DMS 273 (cell line): ENCODE data around the gene GAB4.
"Not testable (repeated sequence)": the region's sequence is repeated elsewhere in the genome, so short reads cannot be mapped to it uniquely, and the experiment has no call there.

Experiments
- DNase-seq: peaks from one replicate; lab custom pipeline; 2025; ENCODE audit not compliant: unreplicated experiment; lab: John Stamatoyannopoulos, UW

The GAB4 gene

DNA sequence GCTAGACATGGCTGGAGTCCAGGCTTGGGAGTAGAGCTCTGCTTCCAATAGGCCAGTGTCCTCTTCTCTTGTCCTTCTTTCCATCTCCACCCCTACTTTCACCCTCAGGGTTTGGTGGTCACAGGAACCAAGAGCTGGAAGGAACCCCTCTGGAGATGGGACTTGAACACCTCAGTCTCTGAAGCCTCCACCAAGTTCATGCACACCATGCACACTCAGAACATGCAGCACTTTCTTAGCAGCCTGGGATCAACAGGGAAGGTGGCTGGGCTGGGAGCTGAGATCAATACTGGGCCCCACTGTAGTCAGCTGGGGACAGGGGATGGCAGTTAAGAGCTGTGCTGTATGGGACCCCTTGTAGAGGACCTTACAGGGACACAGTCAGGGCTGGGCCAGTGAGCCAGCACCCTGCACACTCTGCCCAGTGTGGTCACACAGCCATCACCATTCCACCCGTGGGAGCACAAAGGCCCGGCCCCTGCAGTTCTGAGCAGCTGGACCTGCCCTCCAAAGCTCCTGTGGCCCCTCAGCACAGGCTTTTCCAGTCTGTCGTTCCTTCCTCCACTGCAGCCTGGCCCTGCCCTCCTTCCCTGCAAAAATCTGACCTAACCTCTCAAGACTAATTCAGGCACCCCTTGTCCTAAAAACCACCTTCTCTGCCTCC is 47.7 kb downstream of the GAB4 start:
- DNase-seq: no peak

DNA sequence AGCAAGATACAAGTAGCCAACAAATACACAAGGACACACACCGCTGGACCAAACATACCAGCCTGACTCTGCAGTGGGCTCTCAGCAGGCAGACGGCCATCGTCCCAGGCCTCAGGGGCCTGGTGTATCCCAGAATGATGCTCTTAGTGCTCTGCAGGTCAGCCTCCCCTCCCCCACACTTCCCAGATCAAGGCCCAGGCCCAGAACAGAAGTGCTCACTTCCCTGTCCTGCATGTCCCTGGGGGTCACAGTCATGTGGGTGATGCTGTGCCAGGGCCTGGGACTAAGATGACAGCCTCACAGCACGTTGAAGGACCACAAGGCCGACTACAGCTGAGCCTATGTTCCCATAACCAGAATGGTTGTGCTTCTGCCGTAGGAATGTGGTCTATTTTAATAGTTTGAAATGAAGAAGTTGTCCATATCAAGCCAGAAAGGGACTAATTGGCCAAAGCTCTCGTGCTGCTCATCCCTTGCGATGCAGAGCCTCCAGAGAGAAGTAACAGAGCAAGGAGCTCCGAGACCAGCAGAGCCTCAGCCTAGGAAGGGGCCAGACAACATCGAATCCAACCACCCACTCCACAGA is 48.6 kb downstream of the GAB4 start:
- no peak for DNase-seq

DNA sequence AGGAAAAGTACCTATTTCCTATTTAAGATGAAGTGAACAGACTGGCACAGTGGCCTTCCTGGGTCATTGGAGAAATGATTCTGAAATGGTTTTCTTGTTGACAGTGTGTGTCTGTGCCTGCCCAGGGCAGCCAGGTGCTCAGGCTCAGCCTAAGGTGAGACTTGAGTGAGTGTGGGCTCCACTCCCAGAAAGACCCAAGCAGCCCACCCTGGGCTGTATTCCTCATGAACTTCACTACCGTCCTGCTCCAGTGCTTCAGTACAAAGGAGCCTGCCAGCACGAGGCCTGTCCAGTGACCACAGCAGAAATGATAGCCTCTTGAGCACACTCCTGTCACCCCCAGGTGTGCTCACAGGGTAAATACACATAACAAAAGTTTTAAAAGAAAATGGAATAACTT is 49.5 kb downstream of the GAB4 start:
- DNase-seq: no peak

DNA sequence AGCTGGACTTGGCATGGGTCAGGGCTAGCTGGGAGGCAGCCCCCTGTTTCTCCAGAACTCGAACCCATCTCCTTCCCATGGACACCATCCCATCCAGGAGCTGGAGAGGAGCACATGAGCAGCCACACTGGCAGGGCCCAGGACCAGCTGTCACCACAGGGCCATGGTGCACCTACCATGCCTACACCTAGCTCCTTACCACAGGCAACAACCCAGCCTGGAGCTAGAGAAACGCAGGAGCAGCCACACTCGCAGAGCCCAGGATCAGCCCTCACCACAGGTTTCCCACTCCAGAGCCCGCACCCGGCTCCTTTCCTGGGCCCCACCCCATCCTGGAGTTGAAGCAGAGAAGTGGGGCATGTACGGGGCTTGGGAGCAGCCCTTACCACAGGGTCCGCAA is 50.2 kb downstream of the GAB4 start:
- DNase-seq: no peak

DNA sequence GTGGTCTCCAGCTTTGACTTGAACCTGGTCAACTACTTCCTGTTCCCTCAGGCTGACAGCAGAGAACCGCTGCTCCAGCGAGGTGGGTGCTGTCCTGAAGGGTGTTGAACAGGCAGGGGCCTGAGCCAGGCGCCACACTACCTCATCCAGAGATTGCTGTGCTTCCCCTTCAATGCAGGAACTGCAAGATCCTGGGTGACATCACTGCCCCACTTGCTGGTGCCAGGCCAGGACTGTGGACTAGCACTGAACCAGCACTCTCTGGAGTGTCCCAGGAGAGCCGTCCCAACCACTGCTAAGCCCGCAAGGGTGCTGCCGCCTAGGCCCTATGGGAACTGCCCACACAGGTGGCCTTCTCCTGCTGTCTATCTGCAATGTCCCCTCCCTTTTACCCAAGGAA is 51.7 kb downstream of the GAB4 start:
- no peak for DNase-seq

DNA sequence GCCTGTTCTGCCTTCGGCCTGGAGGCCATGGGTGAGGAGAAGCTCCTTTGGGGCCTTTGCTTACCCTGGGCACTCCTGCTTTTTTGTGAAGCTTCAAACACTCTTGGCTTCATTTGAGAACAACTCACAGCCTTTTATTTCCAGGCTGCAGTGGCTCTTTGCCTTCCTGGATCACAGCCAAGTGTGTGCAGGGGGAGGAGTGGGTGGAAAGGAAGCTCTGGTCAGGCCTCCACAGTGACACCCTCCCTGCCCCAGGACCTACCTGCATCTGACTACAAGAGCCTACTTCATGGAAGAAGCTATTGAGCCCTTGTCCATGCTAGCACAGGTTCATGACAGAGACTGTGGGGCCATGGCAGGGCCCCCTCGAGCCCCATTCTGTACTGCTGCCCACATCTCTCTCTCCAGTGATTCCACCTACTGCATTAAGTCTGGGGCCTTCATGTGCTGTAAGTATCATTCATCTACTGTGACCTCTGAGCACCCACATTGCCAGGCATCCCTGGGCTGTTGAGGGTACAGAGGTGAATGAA is 52.3 kb downstream of the GAB4 start:
- peak; percentile 29 for DNase-seq

DNA sequence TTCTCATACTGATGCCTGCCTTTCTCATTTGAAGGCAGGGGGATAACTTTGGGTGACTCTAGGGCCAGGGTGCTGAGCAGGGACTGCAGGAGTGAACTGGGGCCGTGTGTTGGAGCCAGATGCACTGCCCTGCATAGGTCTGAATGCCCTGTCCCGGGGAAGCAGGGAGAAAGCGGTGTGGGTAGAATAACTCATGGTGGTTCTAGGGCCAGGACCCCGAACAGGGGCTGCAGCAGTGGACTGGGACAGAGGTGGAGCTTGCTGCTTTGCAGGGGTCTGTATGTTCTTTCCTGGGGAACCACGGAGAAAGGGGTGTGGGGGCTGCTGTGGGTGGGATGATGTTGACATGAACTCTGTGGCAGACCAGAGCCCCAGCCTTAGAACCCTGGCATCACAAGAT is 52.9 kb downstream of the GAB4 start:
- no peak for DNase-seq

DNA sequence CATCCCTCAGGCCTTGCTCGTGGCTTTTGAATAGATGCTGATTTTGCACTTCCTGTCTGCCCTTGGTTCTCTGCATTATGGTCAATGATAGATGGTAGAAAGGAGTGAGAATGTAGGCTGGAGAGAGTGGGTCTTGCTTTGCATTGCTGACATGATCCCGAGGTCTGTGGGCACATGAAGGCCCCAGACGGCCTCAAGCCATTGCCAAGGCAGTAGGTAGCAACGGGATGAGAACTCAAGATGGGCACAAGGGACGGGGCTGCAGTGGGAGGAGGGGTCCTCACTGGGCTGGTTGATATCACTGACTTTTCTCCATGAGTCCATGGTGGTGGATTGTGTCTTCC is 54.0 kb downstream of the GAB4 start:
- no peak for DNase-seq

DNA sequence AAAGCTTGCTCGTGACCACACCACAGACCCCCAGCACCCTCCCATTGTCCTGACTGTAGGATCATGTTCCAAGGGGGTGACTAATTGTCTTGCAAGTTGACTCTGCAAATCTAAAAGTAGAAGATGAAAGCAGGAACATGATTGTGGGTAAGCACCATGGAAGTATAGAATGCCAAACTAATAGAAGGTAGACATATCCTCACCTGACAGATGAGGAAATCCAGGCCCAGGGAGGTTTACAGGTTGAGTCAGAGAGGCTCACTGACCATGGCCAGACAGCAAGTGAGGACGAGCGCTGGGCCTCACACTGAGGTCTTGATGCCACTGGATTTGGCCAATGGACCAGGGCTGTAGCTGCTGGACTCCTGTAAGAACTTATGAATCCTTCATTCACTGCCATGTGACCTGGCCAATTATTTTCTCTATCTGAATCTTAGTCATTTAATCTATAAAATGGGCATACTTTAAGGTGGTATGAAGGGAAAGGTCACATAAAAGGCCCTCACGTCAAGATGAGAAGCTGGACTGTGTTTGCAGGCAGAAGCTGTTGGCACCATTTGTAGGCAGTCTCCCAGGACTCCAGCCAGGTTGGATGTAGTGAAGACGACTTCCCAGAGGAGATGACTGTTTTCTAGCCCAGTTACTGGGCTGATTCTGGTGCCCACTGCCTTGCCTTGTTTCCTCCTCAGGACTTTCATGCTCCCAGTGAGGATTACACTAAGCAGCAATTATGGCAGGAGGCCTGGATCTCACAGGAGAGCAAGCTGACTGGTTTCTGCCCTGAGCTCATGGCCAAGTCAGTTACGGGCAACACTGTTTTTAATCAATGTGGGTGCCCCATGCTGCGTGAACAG is 54.6 kb downstream of the GAB4 start:
- no peak for DNase-seq

DNA sequence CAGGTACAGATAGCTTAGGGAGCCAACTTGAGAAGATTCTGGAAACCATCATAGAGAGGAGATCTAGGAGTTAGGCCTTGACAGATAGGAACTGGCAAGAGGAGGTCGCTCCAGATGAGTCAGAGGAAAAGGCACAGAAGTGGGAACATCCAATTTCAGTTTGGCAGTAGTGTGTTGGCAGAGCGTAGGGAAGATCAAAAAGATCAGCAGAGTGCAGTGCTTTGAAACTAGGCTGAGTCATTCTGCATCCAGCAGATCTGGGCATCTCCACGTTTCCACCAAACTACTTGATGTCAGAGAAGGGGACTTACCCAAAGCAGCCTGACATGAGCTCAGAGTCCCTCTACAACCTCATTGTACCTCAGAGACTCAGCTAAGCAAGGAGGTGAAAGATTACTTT is 58.5 kb downstream of the GAB4 start:
- DNase-seq: no peak

DNA sequence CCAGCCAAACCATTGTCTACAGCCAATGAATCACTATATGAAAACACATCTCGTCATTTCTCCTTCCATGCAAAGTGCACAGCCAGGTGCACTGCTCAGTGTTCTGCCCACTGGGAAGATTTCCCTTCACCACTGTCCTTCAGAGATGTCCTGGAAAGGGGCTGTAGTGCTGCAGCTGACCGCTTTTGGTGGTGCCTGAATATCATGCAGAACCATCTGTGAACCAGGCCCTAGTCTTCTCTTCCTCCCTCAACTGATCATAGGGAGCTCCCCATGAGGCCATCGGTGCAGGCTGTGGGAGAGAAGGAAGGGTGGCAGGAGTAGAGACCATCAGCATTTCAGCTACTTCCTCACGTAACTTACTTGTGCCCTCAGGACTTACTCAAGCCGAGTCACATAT is 70.2 kb downstream of the GAB4 start:
- no peak for DNase-seq

DNA sequence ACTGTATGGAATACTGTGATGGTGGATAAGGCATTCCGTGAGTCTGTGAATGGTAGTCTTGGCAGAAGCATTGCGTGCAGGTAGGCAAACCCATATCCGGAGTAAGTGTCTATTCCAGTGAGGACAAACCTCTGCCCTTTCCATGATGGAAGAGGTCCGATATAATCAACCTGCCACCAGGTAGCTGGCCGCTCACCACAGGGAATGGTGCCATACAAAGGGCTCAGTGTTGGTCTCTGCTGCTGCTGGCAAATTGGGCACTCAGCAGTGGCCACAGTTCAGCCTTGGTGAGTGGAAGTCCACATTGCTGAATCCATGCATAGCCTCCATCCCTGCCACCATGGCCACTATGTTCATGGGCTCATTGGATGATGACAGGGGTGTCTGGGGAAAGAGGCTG is 70.8 kb downstream of the GAB4 start:
- DNase-seq: not testable (repeated sequence)

DNA sequence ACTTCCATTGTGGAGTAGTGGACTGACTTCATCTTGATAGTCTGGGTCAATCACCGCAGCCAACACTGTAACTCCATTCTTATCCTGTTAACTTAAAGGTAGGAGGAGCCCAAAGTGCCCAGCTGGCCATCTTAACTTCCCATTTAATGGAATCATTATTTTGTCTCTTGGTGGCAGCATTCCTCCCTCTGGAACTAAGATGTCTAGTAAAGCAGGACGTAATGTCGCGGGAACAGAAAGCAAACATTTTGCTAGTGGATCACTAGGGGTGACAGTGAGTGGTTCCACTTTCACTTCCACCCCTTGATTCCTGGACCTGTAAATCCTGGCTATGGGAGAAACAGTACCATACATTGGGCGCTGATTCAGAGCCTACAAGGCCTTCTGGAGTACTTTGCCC is 71.4 kb downstream of the GAB4 start:
- no peak for DNase-seq

DNA sequence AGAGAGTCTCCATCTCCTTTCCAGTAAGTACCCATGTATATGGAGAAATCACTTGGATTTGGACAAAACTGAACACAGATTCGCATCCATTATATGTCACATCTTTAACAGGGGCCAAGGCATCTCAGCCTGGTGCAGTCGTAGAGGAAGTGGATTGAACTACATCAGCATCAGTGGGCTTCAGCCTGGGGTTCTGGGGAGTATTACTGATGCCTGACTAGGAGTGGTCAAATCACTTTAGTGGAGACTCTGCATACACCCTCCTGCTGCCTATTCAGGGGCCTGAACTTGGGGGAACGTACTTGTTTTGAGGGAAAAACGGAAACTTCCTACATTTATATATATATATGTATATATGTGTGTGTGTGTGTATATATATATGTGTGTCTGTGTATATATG is 72.8 kb downstream of the GAB4 start:
- no peak for DNase-seq

DNA sequence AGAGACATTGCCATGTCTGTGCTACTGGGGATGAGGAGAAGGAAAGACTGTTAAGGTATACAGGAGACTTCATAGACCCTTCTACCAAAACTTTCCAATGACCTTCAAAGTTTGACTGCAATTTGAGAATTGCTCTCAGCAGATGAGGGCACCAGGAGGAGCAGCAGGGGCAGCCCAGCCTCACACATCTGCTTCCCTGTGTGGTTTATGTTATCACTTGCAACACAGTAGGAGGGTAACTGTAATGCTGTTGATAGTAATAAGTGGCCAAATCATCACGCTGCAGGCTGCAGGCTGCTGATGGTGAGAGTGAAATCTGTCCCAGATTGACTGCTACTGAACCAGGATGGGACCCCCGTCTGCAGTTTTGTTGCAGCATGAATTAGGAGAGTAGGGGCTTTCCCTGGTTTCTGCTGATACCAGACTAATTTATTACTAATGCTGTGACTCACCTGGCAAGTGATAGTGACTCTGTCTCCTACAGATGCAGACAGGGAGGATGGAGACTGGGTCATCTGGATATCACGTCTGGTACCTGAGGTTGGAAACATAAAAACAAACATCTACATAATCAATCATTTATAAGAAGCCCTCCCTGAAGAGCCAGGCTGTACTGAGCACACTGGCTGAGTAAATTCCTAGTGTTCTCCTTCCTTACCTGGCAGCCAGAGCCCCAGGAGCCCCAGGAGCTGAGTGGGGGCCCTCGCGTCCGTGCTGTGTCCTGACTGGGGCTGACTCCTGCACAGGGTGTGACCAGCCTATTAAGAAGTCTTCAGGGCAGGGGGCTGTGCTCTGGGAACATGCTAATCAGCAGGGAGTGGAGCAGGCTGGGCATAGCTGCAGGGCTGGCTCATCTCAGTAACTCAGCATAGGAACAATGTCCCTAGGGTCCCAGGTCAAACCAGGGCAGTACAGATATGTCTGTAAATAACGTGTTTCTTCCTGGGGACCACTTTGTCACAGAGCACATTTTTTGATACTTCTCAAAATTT is 74.4 kb downstream of the GAB4 start:
- DNase-seq: peak; percentile 66

DNA sequence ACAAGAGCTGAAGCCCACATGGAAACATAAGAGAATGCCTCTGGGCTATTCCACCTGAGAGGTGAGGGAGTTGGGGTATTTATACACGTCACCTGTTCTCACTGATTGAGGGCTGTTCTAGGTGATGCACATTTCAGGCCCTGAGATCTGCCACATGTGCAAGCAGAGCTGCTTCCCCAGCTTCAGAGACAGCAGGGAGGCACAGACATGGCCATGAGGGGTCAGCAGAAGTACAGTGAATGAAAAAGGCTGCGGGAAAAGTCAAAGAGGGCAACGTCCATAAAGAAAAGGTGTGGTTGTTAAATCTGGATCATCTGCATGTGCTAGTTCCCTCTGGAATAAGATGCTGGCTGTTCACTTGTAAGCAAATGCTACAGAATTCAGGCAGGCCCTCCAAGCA is 75.4 kb downstream of the GAB4 start:
- DNase-seq: peak; percentile 39

DNA sequence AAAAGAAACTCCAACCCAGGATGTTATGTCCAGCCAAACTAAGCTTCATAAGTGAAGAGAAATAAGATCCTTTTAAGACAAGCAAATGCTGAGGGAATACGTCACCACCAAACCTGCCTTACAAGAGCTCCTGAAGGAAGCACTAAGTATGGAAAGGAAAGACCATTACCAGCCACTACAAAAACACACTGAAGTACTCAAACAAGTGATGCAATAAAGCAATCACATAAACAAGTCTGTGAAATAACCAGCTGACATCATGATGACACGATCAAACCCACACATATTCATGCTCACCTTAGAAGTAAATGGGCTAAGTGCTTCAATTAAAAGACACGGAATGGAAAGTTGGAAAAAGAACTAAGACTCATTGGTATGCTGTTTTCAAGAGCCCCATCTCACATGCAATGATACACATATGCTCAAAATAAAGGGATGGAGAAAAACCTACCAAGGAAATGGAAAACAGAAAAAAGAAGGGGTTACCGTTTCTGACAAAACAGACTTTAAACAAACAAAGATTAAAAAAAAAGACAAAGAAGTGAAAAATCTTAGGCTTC is 82.5 kb downstream of the GAB4 start:
- DNase-seq: no peak

DNA sequence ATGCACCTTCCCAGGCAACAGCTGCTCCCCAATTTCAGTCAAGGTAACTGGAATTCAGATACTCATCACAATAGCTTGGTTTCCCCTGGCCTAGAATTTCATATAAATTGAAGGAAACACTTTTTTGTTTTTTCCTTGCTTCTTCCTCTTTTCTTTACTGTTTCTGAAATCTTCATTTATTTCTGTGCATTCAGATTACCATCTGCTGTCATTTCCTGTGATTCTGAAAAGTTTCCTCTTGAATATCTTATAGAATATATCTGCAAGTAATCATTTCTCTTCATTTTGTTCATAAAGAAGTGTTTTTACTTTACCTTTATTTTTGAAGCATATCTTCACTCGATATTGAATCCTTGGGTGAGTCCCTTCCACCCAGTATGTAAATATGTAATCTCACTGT is 85.3 kb downstream of the GAB4 start:
- no peak for DNase-seq

DNA sequence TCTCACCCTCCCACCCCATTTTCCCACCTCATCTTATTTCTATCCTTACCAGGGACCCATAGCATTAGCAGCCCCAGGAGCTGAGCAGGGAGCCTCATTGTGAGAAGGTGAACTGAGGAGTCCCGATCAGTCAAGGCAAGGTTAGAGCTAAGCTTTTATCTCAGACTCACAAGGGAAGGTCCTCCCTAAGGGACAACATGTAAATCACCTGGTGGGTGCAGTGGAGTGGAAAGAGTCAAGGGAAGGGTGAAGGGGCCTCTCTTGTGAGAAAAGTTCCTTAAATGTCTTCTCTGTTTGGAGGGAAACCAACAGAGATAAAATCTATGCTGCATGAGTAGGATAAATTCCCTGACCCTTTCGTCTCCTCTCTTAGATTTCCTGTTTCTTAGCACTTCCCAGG is 85.9 kb downstream of the GAB4 start:
- no peak for DNase-seq

DNA sequence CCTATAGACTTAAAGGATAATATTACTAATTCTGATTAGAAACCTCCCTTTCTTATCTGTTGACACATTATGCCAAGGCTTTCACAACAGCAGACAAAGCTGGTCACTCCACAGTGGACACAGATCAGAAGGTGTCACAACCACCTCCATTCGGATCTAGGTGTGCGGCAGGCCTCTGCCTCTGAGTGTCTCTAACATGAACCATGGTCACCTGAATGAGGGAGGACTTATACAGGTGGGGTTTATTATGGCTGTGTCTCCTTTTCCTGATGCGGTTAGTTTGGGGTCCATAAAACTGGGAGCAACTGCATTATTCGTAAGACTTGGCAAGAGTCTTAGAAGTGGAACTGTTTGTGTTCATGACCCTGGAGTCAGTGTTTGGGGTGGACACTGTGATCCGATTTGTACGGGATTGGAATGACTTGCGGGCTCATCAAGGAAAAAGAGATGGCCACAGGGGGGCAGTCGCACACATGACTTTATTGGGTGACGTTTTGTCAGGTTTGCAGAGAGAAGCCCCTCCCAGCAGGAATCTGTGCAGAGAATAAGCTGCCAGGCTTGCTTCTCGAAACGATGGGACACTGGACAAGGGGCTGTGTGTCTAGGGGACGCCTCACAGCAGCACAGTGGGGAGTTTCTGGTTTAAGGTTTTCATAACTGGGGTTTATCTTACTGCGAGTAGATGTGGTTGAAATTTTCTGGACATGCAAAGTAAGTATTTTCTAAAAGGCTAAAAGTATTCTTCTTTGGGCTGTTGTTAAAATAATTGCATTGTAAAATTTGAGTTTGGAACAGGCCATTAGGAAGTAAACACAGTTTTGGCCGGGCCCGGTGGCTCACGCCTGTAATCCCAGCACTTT is 90.6 kb downstream of the GAB4 start:
- peak; percentile 82 for DNase-seq
